ENCODE measurements around the gene JADE2.

JADE2 gene

GRCh38 chr5:134571693-134572405 is 46.4 kb downstream of the JADE2 start:
- DNase-seq, result no peak

DNA sequence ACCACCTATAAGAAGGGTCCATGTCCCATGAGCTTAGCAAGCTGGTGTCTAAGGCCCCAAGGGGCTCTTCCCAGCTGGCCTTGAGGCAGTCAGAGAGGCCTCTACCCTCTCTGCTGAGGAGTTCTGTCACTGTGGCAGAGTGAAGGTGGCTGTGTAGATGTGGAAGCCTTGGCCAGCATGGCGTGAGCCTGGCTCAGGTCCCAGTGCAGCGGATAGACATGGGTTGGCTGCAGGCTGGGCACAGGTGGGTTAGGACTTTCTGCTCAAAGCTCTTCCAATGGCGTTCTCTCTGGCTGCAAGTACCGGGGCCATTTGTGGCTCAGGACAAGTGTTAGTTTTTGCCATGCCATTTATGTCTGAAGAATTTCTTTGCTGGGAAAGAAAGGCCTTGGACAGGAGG is 47.3 kb downstream of the JADE2 start:
- DNase-seq, result no peak

- DNase-seq, result no peak
These were observed 49.1 kb downstream of the JADE2 start for GRCh38 chr5:134574521-134574920.

DNA sequence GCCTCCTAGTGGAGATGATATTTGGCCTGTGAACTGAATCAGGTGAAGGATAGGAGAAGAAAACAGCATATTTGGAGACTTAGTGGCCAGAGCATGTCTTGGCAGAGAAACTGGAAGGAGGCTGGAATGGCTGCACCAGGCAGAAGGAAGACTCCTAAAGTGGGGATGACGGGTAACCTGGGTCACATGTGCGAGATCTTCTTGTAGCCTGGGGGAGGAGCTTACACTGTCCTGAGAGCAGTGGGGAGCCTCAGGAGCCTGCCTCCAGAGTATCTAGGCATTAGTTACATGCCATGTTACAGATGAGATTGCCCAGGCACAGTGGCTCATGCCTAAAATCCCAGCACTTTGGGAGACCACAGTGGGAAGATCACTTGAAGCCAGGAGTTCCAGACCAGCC is 49.8 kb downstream of the JADE2 start:
- no peak for DNase-seq

DNA sequence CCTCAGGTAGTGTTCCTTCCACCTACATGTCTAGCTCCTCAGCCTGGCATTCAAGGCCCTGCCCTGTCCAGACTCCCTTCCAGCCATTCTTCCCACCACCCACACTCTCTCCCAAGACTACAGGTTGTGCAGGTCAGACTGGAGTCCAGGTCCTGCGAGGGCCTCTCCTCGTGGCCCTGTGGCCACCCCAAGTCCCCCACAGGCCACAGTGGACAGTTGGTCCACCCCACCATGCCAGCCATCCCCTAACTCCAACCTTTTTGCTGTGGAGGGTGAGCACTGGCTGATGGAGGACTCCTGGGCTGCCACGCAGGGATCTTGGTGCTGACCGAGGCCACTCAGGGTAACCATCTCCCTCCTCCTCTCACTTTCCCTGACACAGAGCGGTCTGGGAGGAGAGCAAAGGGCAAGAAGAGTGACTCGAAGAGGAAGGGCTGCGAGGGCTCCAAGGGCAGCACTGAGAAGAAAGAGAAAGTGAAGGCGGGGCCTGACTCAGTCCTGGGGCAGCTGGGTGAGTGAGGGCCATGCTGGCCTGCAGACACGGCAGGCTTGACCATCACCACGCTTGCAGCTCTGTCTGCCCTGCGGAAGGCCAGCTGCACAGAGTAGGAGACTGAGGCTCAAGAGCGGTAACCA is 51.0 kb downstream of the JADE2 start:
- no peak for DNase-seq

DNA sequence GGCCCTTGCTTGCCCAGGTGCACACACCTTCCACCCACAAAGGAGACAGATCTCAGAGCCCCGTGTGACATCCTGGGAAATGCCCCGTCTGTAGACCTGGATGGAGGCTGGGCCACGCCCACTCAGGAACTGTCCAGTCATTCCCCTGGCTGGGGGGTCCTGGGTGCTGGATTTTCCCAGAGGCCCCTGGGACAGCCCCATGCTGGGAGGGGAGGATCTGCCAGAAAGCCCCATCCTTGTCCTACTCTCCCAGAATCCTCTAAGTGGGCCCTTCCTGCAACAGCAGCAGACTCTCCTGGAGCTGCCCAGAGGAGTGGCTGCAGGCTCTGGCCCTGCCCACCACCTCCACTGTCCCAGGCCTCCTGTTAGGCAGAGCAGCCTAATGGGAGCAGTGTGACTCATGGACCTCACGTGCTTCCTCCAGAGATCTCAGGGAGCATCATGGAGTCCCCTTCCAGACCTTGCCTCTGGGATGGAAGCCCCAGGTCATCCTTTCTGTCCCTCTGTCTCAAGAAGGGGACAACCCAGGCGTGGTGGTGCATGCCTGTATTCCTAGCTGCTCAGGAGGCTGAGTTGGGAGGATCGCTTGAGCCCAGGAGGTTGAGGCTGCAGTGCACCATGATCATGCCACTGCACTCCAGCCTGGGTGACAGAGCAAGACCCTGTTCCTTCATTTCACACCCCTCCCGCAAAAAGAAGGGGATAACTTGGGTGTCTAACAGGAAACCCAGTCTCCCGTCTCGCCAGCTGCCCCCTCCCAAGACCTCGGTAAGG is 51.7 kb downstream of the JADE2 start:
- DNase-seq, result no peak

DNA sequence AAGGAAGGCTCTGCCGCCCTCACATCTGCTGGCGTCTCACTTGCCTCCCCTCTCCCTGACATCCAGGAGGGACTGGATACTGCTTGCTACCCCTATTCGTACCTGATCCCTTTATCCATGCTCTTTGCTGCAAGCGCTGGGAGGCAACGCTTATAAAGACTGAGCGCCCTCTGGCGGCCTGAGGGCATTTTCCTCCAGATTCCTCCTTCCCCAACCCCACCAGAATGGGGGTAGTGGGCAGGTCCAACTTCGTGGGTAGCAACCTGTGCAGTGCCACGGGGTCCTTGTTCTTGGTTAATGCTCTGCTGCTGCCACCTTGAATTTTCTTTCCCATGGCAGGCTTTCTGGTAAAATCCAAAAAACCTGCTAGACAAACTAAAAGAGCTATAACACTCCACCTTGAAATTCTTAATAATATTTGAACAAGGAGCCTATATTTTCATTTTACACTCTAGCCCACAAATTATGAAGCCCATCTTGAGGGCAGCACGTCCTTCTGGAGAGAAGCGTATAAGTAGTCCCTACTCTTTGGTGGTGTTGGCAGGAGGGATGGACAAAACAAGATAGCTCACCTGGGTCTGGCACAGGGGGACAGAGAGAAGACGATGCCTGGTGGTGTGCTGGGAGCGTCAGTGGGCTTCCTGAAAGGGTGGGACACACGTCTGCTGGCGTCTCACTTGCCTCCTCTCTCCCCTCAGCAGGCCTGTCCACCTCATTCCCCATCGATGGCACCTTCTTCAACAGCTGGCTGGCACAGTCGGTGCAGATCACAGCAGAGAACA is 52.5 kb downstream of the JADE2 start:
- peak; percentile 75 for DNase-seq

GRCh38 chr5:134578578-134579283 is 53.3 kb downstream of the JADE2 start:
- DNase-seq, result no peak

DNA sequence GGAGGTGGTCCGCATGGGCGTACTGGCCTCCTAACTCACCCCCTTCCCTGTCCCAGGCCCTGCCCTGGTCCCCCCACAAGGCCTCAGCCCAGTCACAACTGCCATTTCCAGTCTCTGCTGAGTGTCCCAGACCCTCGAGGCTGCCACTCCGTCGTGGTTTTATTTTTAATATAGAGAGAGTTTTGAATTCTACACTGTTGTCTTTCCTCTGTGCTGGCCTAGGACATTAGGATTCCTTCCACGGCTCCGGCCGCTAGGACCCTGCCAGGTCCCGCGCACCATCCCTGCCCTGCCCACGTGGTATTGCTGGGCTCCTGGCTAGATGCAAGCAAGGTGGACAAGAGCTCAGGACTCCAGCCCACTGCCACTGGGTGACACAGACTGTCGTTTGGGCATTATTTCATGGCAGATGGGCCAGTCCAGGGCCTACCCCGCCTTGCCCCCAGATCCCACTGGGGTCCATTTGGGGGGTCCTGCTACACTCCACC is 53.9 kb downstream of the JADE2 start:
- no peak for DNase-seq

DNA sequence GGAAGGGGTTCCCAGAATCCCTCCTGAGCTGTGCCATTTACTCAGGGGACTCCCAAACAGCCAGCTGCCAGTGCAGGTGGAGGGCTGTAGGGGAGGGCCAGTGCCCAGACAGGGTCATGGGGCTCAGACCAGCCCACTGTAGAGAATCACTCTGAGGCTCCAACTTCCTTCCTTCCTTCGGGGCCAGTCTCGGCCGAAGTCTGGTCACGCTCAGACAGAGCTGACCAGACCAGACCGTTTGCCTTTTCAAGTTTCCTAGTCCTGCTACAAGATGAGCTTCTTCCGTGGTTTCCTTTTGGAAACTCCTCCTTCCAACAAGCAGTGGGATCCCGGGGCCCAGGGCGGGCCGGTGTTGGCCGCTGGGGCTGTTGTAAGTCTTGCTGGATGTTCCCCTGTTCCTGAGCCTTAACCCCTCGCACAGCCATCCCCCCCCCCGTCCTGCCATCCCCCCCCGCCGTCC is 54.6 kb downstream of the JADE2 start:
- DNase-seq, result no peak

DNA sequence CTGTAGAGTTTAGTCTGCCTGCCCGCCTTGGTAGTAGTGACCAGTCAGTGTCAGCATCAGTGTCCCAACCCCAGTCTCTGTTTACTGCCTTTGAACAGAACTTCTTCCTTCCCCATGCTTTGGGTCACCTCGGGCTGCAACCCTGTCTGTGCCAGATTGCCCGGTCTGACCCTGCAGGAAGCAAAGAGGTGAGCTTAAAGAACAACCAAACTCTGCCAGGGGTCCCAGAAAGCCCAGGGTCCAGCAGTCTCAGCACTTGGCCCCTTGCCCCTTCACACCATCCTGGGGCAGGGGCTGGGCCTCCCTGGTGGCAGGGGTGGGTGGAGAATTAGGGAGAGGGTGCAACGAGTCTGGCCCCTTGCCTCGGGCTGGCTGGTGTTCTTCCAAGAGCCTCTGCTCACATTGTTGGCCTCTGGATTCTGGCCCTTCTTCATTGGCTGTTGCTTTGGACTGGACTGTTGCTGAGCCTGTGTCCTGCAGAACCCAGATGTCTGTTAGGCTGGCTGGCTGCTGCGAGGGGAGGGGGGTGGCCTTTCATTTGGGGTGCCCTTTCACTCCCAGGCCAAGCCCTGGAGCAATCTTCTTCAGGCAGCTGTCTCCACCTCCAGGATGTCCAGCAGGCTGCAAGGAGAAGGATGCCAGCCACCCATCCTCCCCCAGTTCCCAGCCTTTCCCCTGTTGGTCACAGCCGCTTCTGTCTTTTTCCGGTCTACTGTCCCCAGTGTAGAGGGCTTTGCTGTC is 55.9 kb downstream of the JADE2 start:
- DNase-seq, result no peak

DNA sequence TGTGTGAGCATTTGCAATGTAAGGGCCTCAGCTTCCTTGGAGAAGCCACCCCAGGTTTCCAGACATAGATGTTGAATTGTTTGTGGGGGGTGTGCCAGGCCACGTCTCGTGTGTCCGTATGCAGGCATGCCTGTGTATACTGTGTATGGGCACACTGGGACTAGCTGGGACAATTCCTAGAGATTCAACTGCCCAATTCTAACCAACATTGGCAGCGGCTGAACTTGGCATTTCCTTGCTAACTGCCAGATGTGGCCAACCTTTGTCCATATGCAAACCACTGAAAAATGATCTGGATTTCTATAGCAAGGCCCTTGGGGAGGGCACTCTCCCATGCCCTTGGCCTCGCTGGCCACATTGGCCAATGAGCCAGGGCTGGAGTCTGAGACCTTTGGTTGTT is 56.8 kb downstream of the JADE2 start:
- no peak for DNase-seq

DNA sequence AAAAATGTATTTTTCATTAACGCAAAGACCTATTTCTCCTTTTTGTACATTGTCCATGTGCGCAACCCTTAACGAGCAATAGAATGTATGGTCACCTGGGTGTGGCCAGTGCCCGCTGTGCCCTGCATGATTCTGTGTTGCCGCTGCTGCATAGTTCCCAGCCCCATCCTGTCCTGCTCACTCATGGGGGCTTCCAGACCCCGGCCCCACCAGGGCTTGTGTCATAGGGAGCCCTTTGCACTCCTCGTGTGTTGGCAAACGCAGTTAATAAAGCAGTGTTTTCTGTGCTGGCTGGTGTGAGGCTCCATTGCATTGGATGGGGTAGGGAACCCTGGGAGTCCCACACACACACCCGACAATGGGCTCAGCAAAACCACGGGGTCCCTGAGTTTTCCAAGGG is 57.5 kb downstream of the JADE2 start:
- no peak for DNase-seq

DNA sequence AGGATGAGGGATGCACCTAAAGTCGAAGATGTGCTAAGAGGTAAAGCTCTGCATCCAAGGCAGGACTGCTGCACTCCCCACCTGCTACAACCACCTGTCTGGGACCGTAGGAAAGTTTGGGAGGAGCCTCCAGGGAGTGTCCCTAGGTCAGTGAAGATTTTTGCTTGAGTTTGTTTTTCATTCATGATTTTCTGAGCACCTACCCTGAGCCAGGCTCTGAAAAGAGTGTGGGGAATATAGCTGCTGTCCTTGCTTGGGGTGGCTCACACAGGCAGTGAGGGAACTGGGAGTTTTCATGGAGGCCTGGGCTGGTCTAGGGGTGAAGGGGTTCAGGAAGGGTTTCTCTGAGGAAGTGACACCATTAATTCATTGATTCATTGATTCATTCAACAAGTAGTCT is 58.3 kb downstream of the JADE2 start:
- no peak for DNase-seq

DNA sequence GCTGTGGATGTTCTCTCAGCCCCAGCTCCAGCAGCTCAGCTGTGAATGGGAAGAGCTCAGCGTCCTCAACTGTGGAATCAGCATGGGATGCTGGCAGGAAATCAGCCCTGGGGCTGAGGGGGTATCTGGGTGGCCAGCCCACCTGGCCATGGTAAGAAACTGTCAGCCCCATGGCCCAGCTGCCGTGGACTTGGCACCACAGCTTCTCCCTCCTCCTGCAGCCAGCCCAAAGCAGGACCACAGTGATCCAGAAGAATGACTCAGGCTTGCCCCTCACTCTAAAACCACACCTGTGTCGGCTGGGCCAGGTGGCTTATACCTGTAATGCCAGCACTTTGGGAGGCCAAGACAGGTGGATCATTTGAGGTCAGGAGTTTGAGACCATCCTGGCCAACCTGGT is 59.2 kb downstream of the JADE2 start:
- DNase-seq, result no peak

GRCh38 chr5:134585966-134586365 is 60.5 kb downstream of the JADE2 start:
- no peak for DNase-seq

- DNase-seq, result no peak
These were observed 61.5 kb downstream of the JADE2 start for GRCh38 chr5:134586866-134587524.

DNA sequence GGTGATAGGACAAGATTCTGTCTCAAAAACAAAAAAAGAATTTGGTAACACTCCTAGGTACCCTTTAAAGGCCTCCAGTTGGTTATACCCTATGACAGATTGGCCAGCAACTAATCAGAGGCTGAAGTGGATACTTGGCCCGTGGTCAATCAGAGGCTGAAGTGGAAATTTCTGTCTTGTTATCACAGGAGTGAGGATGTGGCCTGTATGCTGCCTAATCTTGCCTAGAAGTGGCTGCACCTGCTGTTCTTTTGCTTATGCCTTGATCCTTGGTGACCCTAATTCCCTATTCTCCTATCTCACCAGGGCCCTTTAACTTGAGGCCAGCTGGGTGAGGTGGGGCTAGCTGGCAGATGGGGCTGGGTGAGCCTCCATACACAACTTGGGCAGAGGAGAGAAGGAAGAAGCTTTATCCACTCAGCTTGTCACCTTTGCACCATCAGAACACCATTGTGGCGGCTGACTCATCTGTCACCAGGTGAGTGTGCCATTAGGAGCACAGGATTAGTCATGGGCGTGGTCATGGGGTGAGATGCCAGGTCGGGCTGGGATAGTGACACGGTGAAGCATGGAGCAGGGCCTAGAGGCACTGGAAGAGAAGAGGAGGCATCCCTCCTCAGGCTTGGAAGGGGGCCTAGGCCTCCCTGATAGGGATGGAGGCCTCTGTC is 65.7 kb downstream of the JADE2 start:
- DNase-seq, result no peak

DNA sequence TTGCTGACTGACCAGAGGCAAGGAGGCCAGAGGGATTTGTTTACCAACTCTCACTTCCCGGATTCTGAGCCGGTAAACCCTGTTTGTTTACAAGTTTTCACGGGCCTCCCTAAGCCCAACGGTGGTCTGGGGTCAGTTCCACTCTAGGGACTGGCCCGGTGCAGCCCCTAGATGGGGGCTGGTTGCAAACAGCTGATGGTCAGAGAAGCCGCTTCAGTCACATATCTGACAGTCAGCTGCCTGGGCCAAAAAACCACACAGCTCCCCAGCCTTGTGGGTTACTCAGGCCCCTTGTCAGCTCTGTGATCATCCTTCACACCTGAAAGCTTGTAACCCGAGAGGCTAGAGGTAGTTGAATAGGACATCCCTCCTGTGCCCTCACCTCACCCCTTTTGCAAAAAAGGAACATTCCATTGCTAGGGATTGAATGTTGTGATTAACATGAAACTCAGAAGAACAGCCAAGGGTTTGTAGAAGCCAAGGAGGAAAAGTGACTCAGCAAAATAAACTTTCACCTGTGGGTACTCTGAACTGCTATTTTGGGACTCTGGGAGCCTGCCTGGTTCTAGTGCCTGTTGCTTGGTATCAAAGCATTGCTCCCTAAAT is 66.8 kb downstream of the JADE2 start:
- no peak for DNase-seq

GRCh38 chr5:134594336-134594735 is 68.9 kb downstream of the JADE2 start:
- DNase-seq, result no peak
